Activated naive CD8-positive, alpha-beta T cell treated with anti-CD3 and anti-CD28 coated beads for 36 hours (primary cell): ENCODE measurements around the gene NTPCR. TPM values are rescaled to one million over a fixed set of nuclear protein-coding genes. Genes with fewer than 3 reads are reported as not detected.

ENCODE experiments used
- DNase-seq: peaks from one replicate; pipeline ENCODE4 v3.0.0; 2021
- H3K27ac Mint-ChIP-seq: one replicate; pipeline ENCODE4 v1.8.0; 2022; ENCODE audit warnings: mild to moderate bottlenecking, moderate library complexity, mixed read lengths
- H3K27me3 Mint-ChIP-seq: one replicate; pipeline ENCODE4 v1.8.0; 2022; ENCODE audit warnings: mild to moderate bottlenecking, mixed read lengths
- H3K36me3 Mint-ChIP-seq: one replicate; pipeline ENCODE4 v1.8.0; 2021; ENCODE audit warnings: mild to moderate bottlenecking, mixed read lengths
- H3K4me1 Mint-ChIP-seq: one replicate; pipeline ENCODE4 v1.8.0; 2021; ENCODE audit warnings: mixed read lengths
- H3K4me3 Mint-ChIP-seq: one replicate; pipeline ENCODE4 v1.8.0; 2022; ENCODE audit warnings: mild to moderate bottlenecking, moderate library complexity, mixed read lengths
- H3K9me3 Mint-ChIP-seq: one replicate; pipeline ENCODE4 v1.8.0; 2022; ENCODE audit warnings: mixed read lengths
- total RNA-seq, 2 experiments: library from RNA; stranded (reverse); gene quantifications; one replicate each; pipeline ENCODE4 v1.2.3, GENCODE V29; 2021

NTPCR gene
- total RNA-seq, 2 experiments from 2014 or later, result 32.4 to 32.9 TPM

DNA sequence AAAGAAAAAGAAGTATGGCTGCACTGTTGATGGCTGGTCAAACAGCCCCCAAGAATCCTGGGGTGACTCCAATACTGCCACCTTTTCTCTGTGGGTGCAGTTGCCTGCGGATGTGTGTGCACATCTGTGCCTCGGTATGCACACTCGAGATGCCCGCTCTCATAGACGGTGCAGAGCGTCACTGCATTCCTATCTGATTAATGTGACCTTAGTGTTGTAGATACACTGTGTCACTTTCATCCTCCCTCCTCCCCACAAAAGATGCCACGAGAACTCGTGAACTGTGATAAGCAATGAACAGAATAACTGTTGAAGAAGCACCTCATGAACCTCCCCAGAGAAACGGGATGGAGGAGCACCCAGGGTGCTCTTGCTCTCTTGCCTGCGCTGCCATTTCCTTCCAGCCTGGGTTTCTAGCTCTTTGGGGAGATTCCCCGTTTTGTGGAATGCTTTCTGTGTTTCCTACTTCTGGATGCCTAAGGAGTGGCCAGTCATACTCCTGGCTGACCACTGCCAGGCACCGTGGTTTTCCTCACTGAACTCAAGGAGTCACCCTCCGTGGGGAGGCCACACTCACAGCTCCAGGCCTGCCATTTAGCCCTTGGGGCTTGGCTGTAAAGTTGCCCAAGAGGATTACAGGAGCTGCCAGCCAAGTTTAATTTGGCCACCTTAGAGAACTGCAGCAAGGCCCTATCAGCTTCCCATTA, 32.0 kb downstream of the NTPCR start:
- no peak overlapping the region for H3K4me3 Mint-ChIP-seq
- peaks cover 24% of the 10 kb centered on the region for H3K36me3 Mint-ChIP-seq
- H3K27ac Mint-ChIP-seq, result no peak overlapping the region
- DNase-seq, result no peak
- no peaks in the 10 kb centered on the region for H3K27me3 Mint-ChIP-seq
- H3K9me3 Mint-ChIP-seq, result peaks cover 2% of the 10 kb centered on the region
- H3K4me1 Mint-ChIP-seq, result peaks cover 15% of the 10 kb centered on the region

- H3K27ac Mint-ChIP-seq, result no peak overlapping the region
These were observed 33.0 kb downstream of the NTPCR start for GRCh38 chr1:232983375-232983774.

DNA sequence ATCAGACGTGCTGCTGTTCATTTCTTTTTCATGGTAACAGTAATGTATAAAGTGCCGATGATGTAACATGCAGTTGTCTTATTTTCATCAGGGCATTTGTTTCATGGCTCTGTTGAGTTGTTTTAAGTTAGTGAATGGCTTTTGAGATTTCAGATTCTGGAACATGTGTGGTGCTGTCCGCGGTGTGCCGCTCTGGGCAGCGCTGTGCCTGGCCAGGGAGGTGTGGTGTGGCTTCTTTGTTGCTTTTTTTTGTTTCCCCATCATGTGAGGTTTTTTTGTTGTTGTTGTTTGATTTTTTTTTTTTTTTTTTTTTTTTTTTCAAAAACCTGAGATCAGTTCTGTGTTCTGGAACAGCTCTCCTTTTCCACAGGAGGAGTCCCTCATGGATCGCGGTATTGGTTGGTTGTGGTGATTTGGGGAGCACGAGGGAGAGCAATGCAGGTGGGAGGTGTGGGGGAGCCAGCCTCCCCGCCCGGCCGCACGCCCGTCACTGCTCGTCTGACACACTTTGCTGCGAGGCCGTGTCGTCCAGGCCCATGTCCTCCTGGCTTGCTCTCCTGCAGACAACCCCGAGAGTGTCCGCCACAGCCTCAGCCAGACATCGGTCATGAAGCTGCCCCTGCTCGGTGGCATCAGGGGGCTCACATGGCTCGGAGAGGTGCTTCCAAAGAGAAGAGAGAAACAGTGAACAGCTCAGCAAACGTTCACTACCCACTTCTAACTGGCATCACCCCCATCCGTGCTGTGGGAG, 33.6 kb downstream of the NTPCR start:
- no peaks in the 10 kb centered on the region for H3K27me3 Mint-ChIP-seq
- no peaks in the 10 kb centered on the region for H3K9me3 Mint-ChIP-seq
- DNase-seq, result no peak
- H3K36me3 Mint-ChIP-seq, result peaks cover 10% of the 10 kb centered on the region
- H3K27ac Mint-ChIP-seq, result peak overlapping the region; percentile 48
- H3K4me3 Mint-ChIP-seq, result no peak overlapping the region
- peaks cover 1% of the 10 kb centered on the region for H3K4me1 Mint-ChIP-seq

More at GRCh38 chr1:232983375-232983774, 33.0 kb downstream of the NTPCR start:
- Mint-ChIP-seq H3K4me3 (no peak overlapping the region), H3K27me3 (no peaks in the 10 kb centered on the region), H3K4me1 (peaks cover 6% of the 10 kb centered on the region), H3K9me3 (peaks cover under 1% of the 10 kb centered on the region), H3K36me3 (peaks cover 15% of the 10 kb centered on the region)
- DNase-seq, result no peak

GRCh38 chr1:232984577-232985425, 34.4 kb downstream of the NTPCR start:
- peaks cover 8% of the 10 kb centered on the region for H3K36me3 Mint-ChIP-seq
- no peaks in the 10 kb centered on the region for H3K9me3 Mint-ChIP-seq
- no peak overlapping the region for H3K4me3 Mint-ChIP-seq
- no peak overlapping the region for H3K27ac Mint-ChIP-seq
- no peaks in the 10 kb centered on the region for H3K27me3 Mint-ChIP-seq
- no peaks in the 10 kb centered on the region for H3K4me1 Mint-ChIP-seq
- no peak for DNase-seq

GRCh38 chr1:232985882-232986526, 35.6 kb downstream of the NTPCR start:
- Mint-ChIP-seq H3K9me3 (no peaks in the 10 kb centered on the region), H3K36me3 (peaks cover 2% of the 10 kb centered on the region), H3K4me3 (no peak overlapping the region), H3K27ac (no peak overlapping the region), H3K4me1 (peaks cover 2% of the 10 kb centered on the region), H3K27me3 (no peaks in the 10 kb centered on the region)
- no peak for DNase-seq

- Mint-ChIP-seq H3K36me3 (peaks cover 2% of the 10 kb centered on the region), H3K27me3 (no peaks in the 10 kb centered on the region), H3K9me3 (no peaks in the 10 kb centered on the region), H3K27ac (no peak overlapping the region), H3K4me3 (no peak overlapping the region), H3K4me1 (peaks cover 6% of the 10 kb centered on the region)
- no peak for DNase-seq
These were observed 36.1 kb downstream of the NTPCR start for GRCh38 chr1:232986527-232986922.

DNA sequence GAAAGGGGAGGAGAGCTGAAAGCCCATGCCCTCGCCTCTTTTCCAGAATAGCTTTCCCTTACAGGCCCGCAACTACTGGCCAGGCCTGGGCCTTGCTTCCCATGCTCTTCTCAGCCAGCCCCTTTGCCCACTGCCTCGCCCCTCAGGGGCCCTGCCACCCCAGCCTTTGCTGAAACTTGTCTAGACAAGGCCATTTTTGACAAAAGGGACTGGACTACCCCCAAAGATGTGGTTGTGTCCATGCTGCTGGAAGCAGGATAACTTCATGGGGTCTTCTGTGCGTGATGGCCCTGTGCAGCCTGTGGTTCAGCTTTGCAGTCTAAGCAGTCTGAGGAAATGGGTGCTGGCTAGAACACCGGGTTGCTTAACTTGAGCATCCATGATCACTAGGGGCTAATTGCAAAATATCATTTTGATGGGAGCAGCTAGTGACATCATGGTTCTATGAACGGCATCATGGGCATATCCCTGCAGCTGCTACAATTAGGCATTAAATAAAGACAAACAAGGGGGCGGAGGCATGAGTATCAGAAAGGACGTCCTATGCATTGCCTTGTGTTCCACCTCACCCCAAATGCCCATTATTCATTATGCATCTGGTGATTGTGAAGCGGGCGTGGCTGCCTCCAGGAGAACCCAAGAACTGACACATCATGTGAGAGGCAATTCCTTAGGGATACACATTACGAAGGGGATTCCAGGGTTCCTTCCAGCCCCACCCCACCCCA, 36.8 kb downstream of the NTPCR start:
- peaks cover 6% of the 10 kb centered on the region for H3K4me1 Mint-ChIP-seq
- H3K4me3 Mint-ChIP-seq, result no peak overlapping the region

DNA sequence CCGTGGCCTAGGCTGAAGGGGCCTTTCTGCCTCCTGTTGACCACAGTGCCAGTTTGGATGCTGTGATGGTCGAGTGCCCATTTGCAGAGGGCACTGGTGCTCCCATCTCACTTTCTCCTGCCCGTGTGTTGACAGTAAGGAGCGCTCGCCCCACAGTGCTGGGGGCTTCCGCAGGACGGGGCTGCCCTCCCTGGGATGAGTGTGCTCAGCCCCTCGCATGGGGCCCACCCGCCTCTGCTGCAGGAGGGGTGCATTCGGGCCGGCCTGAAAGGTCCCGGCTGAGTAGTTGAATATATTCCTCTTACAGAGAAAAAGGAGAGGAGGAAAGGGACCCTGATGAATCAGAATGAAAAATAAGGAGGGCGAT, 37.3 kb downstream of the NTPCR start:
- Mint-ChIP-seq H3K9me3 (no peaks in the 10 kb centered on the region), H3K4me1 (peaks cover 6% of the 10 kb centered on the region), H3K4me3 (no peak overlapping the region), H3K36me3 (peaks cover 5% of the 10 kb centered on the region), H3K27ac (no peak overlapping the region), H3K27me3 (no peaks in the 10 kb centered on the region)
- no peak for DNase-seq

More for the DNA sequence above, 36.8 kb downstream of the NTPCR start:
- Mint-ChIP-seq H3K27ac (no peak overlapping the region), H3K27me3 (no peaks in the 10 kb centered on the region), H3K36me3 (peaks cover 2% of the 10 kb centered on the region), H3K9me3 (no peaks in the 10 kb centered on the region)
- no peak for DNase-seq

DNA sequence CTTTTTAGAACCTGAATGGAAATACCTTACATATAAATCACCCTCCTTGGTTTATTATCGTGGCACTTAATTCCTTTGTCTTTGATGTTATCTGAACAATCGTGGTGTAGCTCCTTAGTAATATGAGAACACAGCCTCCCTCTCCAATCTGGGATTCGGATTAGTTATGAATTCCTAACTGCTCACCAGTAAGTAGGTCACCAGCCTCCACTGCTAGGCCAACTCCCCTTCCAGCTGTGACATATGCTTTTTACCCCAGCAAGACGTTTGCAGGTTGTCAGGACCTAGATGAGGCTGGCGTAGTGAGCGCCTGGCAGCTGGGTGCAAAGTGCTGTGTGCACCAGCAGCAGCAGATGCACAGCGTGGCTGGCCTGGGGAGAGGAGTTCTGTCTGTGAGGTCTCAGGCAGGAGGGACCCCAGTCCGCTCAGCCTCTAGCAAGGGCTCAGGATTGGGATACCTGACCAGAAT, 38.2 kb downstream of the NTPCR start:
- DNase-seq, result no peak
- H3K27ac Mint-ChIP-seq, result no peak overlapping the region
- peaks cover 6% of the 10 kb centered on the region for H3K9me3 Mint-ChIP-seq
- no peak overlapping the region for H3K4me3 Mint-ChIP-seq
- no peaks in the 10 kb centered on the region for H3K27me3 Mint-ChIP-seq
- H3K36me3 Mint-ChIP-seq, result peaks cover 13% of the 10 kb centered on the region
- H3K4me1 Mint-ChIP-seq, result peaks cover 6% of the 10 kb centered on the region

GRCh38 chr1:232990176-232991128, 40.0 kb downstream of the NTPCR start:
- H3K4me1 Mint-ChIP-seq, result peaks cover 6% of the 10 kb centered on the region
- no peaks in the 10 kb centered on the region for H3K27me3 Mint-ChIP-seq
- H3K9me3 Mint-ChIP-seq, result peaks cover 14% of the 10 kb centered on the region
- no peak overlapping the region for H3K27ac Mint-ChIP-seq
- H3K4me3 Mint-ChIP-seq, result no peak overlapping the region
- H3K36me3 Mint-ChIP-seq, result peaks cover 29% of the 10 kb centered on the region
- no peak for DNase-seq

DNA sequence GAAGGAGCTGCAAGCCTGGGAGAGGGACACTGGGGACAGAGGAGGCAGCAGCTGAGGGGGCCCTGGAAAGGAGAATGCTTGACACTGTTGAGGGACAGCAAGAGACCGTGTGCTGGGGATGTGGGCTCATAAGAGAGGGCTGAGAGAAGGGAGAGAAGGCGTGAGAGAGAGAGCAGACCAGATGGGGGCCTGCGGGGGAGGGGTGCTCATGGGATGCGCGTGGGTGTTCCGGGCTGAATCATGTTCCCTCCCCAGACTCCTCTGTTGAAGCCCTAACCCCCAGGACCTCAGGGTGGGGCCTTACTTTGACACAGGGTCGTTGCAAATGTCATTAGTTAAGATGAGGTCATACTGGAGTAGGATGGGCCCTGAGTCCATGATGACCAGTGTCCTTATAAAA, 40.8 kb downstream of the NTPCR start:
- Mint-ChIP-seq H3K36me3 (peaks cover 31% of the 10 kb centered on the region), H3K27ac (no peak overlapping the region), H3K4me1 (peaks cover 6% of the 10 kb centered on the region), H3K4me3 (no peak overlapping the region), H3K9me3 (peaks cover 14% of the 10 kb centered on the region), H3K27me3 (no peaks in the 10 kb centered on the region)
- DNase-seq, result no peak

DNA sequence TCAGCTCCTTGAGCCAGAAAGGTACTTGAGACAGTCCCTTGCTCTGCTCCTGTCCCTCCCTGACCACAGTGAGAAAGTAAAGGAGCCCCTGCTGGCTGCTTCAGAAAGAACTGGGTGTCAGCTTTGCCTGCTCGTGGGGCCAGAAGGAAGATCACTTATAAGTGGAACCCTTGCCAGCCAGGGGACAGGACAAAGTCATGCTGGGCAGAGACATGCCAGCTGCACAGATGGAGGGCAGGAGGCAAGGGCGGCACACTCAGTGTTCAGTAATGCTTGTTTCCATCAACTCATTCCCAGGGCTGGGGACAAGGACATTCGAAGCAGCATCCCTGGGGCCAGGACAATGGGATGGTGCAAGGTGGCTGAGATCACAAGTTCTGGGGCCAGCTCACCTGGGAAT, 41.8 kb downstream of the NTPCR start:
- H3K27ac Mint-ChIP-seq, result no peak overlapping the region
- DNase-seq, result no peak
- H3K4me3 Mint-ChIP-seq, result no peak overlapping the region
- H3K4me1 Mint-ChIP-seq, result peaks cover 6% of the 10 kb centered on the region
- peaks cover 41% of the 10 kb centered on the region for H3K36me3 Mint-ChIP-seq
- H3K27me3 Mint-ChIP-seq, result no peaks in the 10 kb centered on the region
- peaks cover 14% of the 10 kb centered on the region for H3K9me3 Mint-ChIP-seq

GRCh38 chr1:232993555-232993954, 43.1 kb downstream of the NTPCR start:
- H3K27ac Mint-ChIP-seq, result no peak overlapping the region

More at GRCh38 chr1:232993555-232993954, 43.1 kb downstream of the NTPCR start:
- Mint-ChIP-seq H3K4me1 (peaks cover 6% of the 10 kb centered on the region), H3K9me3 (peaks cover 14% of the 10 kb centered on the region), H3K4me3 (no peak overlapping the region), H3K27me3 (no peaks in the 10 kb centered on the region), H3K36me3 (peaks cover 54% of the 10 kb centered on the region)
- no peak for DNase-seq
